H9 (cell line): ENCODE data around the gene C16orf95. TPM values are rescaled to one million over a fixed set of nuclear protein-coding genes. Genes with fewer than 3 reads are reported as not detected.

Experiments
- DNase-seq: peaks from one replicate; pipeline ENCODE4 v3.0.0-alpha.2; 2017
- H2AFZ ChIP-seq: one replicate; pipeline ENCODE4 v1.6.1; 2013; ENCODE audit warnings: mild to moderate bottlenecking, low read length, control low read depth, moderate library complexity
- H2AK5ac ChIP-seq: 2 replicates; pipeline ENCODE4 v1.6.1; 2013; ENCODE audit warnings: low read length, control low read depth, mixed read lengths; ENCODE audit not compliant: insufficient read length
- H2BK120ac ChIP-seq: one replicate; pipeline ENCODE4 v1.6.1; 2013; ENCODE audit warnings: low read depth, mild to moderate bottlenecking, low read length, control low read depth, inconsistent platforms; ENCODE audit not compliant: poor library complexity, severe bottlenecking
- H2BK12ac ChIP-seq: 2 replicates; pipeline ENCODE4 v1.6.1; 2013; ENCODE audit warnings: low read length, control low read depth, mixed read lengths, low read depth; ENCODE audit not compliant: insufficient read length
- H2BK15ac ChIP-seq: 2 replicates; pipeline ENCODE4 v1.6.1; 2013; ENCODE audit warnings: low read depth, low read length, control low read depth
- H2BK20ac ChIP-seq: one replicate; pipeline ENCODE4 v1.6.1; 2013; ENCODE audit warnings: low read depth, mild to moderate bottlenecking, low read length, control low read depth, inconsistent platforms; ENCODE audit not compliant: poor library complexity, severe bottlenecking
- H2BK5ac ChIP-seq: 2 replicates; pipeline ENCODE4 v1.6.1; 2013; ENCODE audit warnings: low read length, control low read depth, mixed read lengths; ENCODE audit not compliant: insufficient read length
- H3K14ac ChIP-seq: 2 replicates; pipeline ENCODE4 v1.6.1; 2013; ENCODE audit warnings: low read length, control low read depth; ENCODE audit not compliant: insufficient read depth
- H3K18ac ChIP-seq: 2 replicates; pipeline ENCODE4 v1.6.1; 2013; ENCODE audit warnings: low read depth, mild to moderate bottlenecking, mixed read lengths, low read length, control low read depth; ENCODE audit not compliant: insufficient read length
- H3K23ac ChIP-seq: 2 replicates; pipeline ENCODE4 v1.6.1; 2013; ENCODE audit warnings: low read length, control low read depth, mixed read lengths, low read depth; ENCODE audit not compliant: insufficient read length
- H3K23me2 ChIP-seq: 2 replicates; pipeline ENCODE4 v1.6.1; 2013; ENCODE audit warnings: low read depth, mild to moderate bottlenecking, mixed read lengths, low read length, control low read depth; ENCODE audit not compliant: insufficient read length, poor library complexity, severe bottlenecking
- H3K27ac ChIP-seq: 2 replicates; pipeline ENCODE4 v1.5.1; 2013; ENCODE audit warnings: low read length, control low read depth, mixed read lengths, low read depth; ENCODE audit not compliant: insufficient read length
- H3K27me3 ChIP-seq: 2 replicates; pipeline ENCODE4 v1.6.1; 2013; ENCODE audit warnings: low read length, control low read depth, inconsistent platforms; ENCODE audit not compliant: insufficient read depth
- H3K4ac ChIP-seq: 2 replicates; pipeline ENCODE4 v1.6.1; 2013; ENCODE audit warnings: low read depth, mild to moderate bottlenecking, control low read depth, inconsistent platforms, low read length, moderate library complexity
- H3K4me1 ChIP-seq: 2 replicates; pipeline ENCODE4 v1.6.1; 2013; ENCODE audit warnings: low read length, control low read depth, inconsistent platforms; ENCODE audit not compliant: insufficient read depth
- H3K4me2 ChIP-seq: 2 replicates; pipeline ENCODE4 v1.6.1; 2013; ENCODE audit warnings: low read length, control low read depth, mixed read lengths; ENCODE audit not compliant: insufficient read length, insufficient read depth
- H3K56ac ChIP-seq: 2 replicates; pipeline ENCODE4 v1.6.1; 2013; ENCODE audit warnings: low read depth, mild to moderate bottlenecking, mixed read lengths, low read length, control low read depth; ENCODE audit not compliant: insufficient read length
- H3K79me1 ChIP-seq: 2 replicates; pipeline ENCODE4 v1.6.1; 2013; ENCODE audit warnings: low read depth, mild to moderate bottlenecking, moderate library complexity, low read length, control low read depth, inconsistent platforms; ENCODE audit not compliant: insufficient read depth, poor library complexity, severe bottlenecking
- H3K79me2 ChIP-seq: 2 replicates; pipeline ENCODE4 v1.6.1; 2013; ENCODE audit warnings: low read length, control low read depth, inconsistent platforms; ENCODE audit not compliant: insufficient read depth
- H3K9ac ChIP-seq: 2 replicates; pipeline ENCODE4 v1.6.1; 2013; ENCODE audit warnings: low read length, control low read depth, mixed read lengths; ENCODE audit not compliant: insufficient read length; ENCODE audit errors: extremely low read depth
- H3K9me3 ChIP-seq: one replicate; pipeline ENCODE4 v1.6.1; 2013; ENCODE audit warnings: low read depth, low read length, inconsistent platforms; ENCODE audit not compliant: control insufficient read depth
- H3T11ph ChIP-seq: one replicate; pipeline ENCODE4 v1.6.1; 2013; ENCODE audit warnings: mild to moderate bottlenecking, low read length, control low read depth, inconsistent platforms
- H4K20me1 ChIP-seq: one replicate; pipeline ENCODE4 v1.6.1; 2013; ENCODE audit not compliant: control insufficient read depth, insufficient read length, insufficient read depth
- H4K5ac ChIP-seq: 2 replicates; pipeline ENCODE4 v1.6.1; 2013; ENCODE audit warnings: low read depth, mild to moderate bottlenecking, mixed read lengths, low read length, control low read depth; ENCODE audit not compliant: insufficient read length
- H4K8ac ChIP-seq: replicated peaks from 2 replicates; pipeline ENCODE4 v1.6.1; 2013; ENCODE audit warnings: low read length, control low read depth, mixed read lengths, low read depth; ENCODE audit not compliant: insufficient read length
- H4K91ac ChIP-seq: 2 replicates; pipeline ENCODE4 v1.6.1; 2013; ENCODE audit warnings: low read depth, mild to moderate bottlenecking, moderate library complexity, mixed read lengths, low read length, control low read depth; ENCODE audit not compliant: insufficient read length
- H3K27ac Mint-ChIP-seq, 3 experiments: 2 replicates in 2 of 3; 3 replicates in 1 of 3; pipeline ENCODE4 v1.8.0; 2020 to 2021; ENCODE audit warnings: mixed read lengths in 3 of 3, mild to moderate bottlenecking in 1 of 3, moderate library complexity in 1 of 3
- H3K27me3 Mint-ChIP-seq: 2 replicates; pipeline ENCODE4 v1.8.0; 2021; ENCODE audit warnings: low read depth, mild to moderate bottlenecking, moderate library complexity, mixed read lengths
- H3K36me3 Mint-ChIP-seq, 3 experiments: 2 replicates in 2 of 3; 3 replicates in 1 of 3; pipeline ENCODE4 v1.8.0; 2020 to 2021; ENCODE audit warnings: low read depth in 3 of 3, mixed read lengths in 3 of 3; ENCODE audit not compliant: insufficient read depth in 1 of 3
- H3K4me1 Mint-ChIP-seq, 2 experiments: 2 replicates each; pipeline ENCODE4 v1.8.0; 2020; ENCODE audit warnings: mixed read lengths in 2 of 2
- H3K4me3 Mint-ChIP-seq, 2 experiments: 2 replicates in 1 of 2; 3 replicates in 1 of 2; pipeline ENCODE4 v1.8.0; 2020 to 2021; ENCODE audit warnings: mild to moderate bottlenecking in 2 of 2, mixed read lengths in 2 of 2, moderate library complexity in 1 of 2
- H3K9me3 Mint-ChIP-seq, 2 experiments: 2 replicates in 1 of 2; 3 replicates in 1 of 2; pipeline ENCODE4 v1.8.0; 2020; ENCODE audit warnings: mild to moderate bottlenecking in 2 of 2, mixed read lengths in 2 of 2, moderate library complexity in 1 of 2
- WGBS: extraction: QIAGEN DNeasy Blood & Tissue Kit; methylation state at CpG from one replicate; pipeline ENCODE4 v1.1.7; 2013; ENCODE audit warnings: missing lambda C conversion rate, low lambda C conversion rate, mixed read lengths; ENCODE audit not compliant: insufficient read length; ENCODE audit errors: extremely low coverage; 5-methylcytosine and 5-hydroxymethylcytosine counted together
- total RNA-seq: library from RNA; stranded (reverse); gene quantifications from 2 replicates; pipeline ENCODE4 v1.2.1, GENCODE V29; 2021
- TF ChIP-seq, protein P1 (sequence below): fragments of 200-600 bp; sonication (generic); conservative IDR thresholded peaks from 3 replicates; pipeline ENCODE4 v1.8.0; 2021; ENCODE audit warnings: antibody characterized with exemption, mild to moderate bottlenecking

Gene C16orf95
- total RNA-seq, 1 experiment from 2014 or later, result 5.6 TPM

DNA sequence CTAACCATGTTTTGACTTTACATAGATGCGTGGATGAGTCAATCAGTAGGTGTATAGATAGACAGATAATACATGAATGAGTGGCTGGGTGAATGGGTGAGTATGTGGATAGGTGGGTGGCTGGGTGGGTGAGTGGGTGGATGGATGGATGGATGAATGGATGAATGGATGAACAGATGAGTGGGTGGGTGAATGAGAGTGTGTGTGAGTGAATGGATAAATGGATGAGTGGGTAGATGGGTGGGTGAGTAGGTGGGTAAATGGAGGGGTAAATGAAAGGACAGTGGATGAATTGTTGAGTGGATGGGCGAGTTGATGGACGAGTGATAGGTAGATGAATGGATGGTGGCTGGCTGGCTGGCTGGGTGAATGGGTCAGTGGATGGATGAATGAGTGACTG is 23.2 kb downstream of the C16orf95 start:
- Histone ChIP-seq H3T11ph (no peak overlapping the region), H3K79me1 (no peaks in the 10 kb centered on the region), H2AFZ (no peak overlapping the region), H4K8ac (no peak overlapping the region), H4K5ac (no peak overlapping the region), H3K14ac (no peak overlapping the region), H3K79me2 (no peaks in the 10 kb centered on the region), H3K4ac (no peak overlapping the region), H2BK15ac (no peak overlapping the region), H3K18ac (no peak overlapping the region), H4K20me1 (peaks cover 3% of the 10 kb centered on the region), H2BK20ac (no peak overlapping the region), H3K9me3 (peaks cover 9% of the 10 kb centered on the region), H3K27ac (no peak overlapping the region), H3K9ac (no peak overlapping the region), H2AK5ac (no peak overlapping the region), H3K56ac (no peak overlapping the region), H4K91ac (no peak overlapping the region), H2BK12ac (no peak overlapping the region), H3K23me2 (no peaks in the 10 kb centered on the region), H3K4me1 (no peaks in the 10 kb centered on the region), H3K27me3 (no peaks in the 10 kb centered on the region), H2BK120ac (no peak overlapping the region), H3K23ac (no peak overlapping the region), H3K4me2 (no peak overlapping the region), H2BK5ac (no peak overlapping the region)
- WGBS, result no CpG with 5 or more reads among the region's 3 CpGs
- DNase-seq, result no peak
- peaks cover 3 to 5% of the 10 kb centered on the region in 2 experiments; a peak in 3 of 4 replicates for H3K4me1 Mint-ChIP-seq
- H3K36me3 Mint-ChIP-seq, result peaks cover 7 to 11% (median 11%) of the 10 kb centered on the region in 3 experiments; a peak in 6 of 7 replicates
- H3K4me3 Mint-ChIP-seq, result no peak overlapping the region
- H3K27ac Mint-ChIP-seq, result no peak overlapping the region; a peak in 1 of 7 replicates
- H3K9me3 Mint-ChIP-seq, result peaks cover 0 to 3% of the 10 kb centered on the region in 2 experiments; a peak in 2 of 5 replicates
- H3K27me3 Mint-ChIP-seq, result peaks cover 5% of the 10 kb centered on the region; the same call in 1 of the 2 replicates
- TF ChIP-seq, protein P1, sequence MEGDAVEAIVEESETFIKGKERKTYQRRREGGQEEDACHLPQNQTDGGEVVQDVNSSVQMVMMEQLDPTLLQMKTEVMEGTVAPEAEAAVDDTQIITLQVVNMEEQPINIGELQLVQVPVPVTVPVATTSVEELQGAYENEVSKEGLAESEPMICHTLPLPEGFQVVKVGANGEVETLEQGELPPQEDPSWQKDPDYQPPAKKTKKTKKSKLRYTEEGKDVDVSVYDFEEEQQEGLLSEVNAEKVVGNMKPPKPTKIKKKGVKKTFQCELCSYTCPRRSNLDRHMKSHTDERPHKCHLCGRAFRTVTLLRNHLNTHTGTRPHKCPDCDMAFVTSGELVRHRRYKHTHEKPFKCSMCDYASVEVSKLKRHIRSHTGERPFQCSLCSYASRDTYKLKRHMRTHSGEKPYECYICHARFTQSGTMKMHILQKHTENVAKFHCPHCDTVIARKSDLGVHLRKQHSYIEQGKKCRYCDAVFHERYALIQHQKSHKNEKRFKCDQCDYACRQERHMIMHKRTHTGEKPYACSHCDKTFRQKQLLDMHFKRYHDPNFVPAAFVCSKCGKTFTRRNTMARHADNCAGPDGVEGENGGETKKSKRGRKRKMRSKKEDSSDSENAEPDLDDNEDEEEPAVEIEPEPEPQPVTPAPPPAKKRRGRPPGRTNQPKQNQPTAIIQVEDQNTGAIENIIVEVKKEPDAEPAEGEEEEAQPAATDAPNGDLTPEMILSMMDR, result no peak
